ENCODE data around the gene EFHC2.

DNA sequence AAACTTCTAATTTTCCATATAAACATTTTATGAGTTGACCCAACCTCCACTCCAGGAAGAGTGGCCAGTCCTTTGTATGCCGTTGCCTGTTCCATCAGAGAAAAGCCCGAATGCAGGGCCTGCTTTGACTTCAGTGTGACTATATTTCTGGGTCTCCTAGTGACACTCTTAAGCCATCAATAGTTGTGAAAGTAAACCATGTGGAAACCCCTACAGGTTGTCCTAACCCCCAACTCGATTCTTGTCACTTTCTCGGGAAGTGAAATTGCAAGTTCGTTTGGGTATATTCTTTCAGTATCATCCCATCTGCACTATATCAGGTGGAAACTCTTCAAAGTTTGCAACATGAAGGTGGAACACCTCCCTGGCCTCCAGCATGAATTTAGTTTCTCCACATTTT lies 52.8 kb downstream of the EFHC2 start:
- no peak for TF ChIP-seq CTCF (IDR thresholded peaks at IDR 0.05)
- no peak for TF ChIP-seq REST (IDR thresholded peaks at IDR 0.05; ENCODE audit: insufficient read depth in 1 of 2, low read depth in 2 of 2, low read length in 1 of 2)
- no peak for TF ChIP-seq POLR2AphosphoS5 (IDR thresholded peaks at IDR 0.05; ENCODE audit: low read depth, low read length)
